HCT116 (cell line): ENCODE measurements around the gene BDH1.

Experiments
- CTCF ChIP-seq, 3 experiments: fragments of 200-600 bp in 1 of 3; sonication (generic) in 1 of 3; IDR thresholded peaks in 2 of 3; conservative IDR thresholded peaks in 1 of 3; 2 replicates each; pipeline ENCODE4 v1.5.1; 2012 to 2017; ENCODE audit warnings: low read depth in 2 of 3, low read length in 2 of 3, antibody characterized with exemption in 1 of 3, borderline replicate concordance in 1 of 3, control low read depth in 1 of 3, mild to moderate bottlenecking in 1 of 3, mixed read lengths in 1 of 3, mixed run types in 1 of 3, moderate library complexity in 1 of 3; ENCODE audit not compliant: insufficient read depth in 1 of 3
- EZH2phosphoT487 ChIP-seq: fragments of 200-600 bp; IDR thresholded peaks from 2 replicates; pipeline ENCODE4 v1.6.1; 2018; ENCODE audit warnings: antibody characterized with exemption, borderline replicate concordance
- POLR2A ChIP-seq: IDR thresholded peaks from 2 replicates; pipeline ENCODE4 v1.7.0; 2011; ENCODE audit warnings: borderline replicate concordance; ENCODE audit not compliant: insufficient read depth, insufficient read length; ENCODE audit errors: extremely low read depth
- POLR2AphosphoS5 ChIP-seq: IDR thresholded peaks from 2 replicates; pipeline ENCODE4 v1.6.1; 2011; ENCODE audit warnings: mild to moderate bottlenecking, low read depth, low read length, moderate library complexity
- REST ChIP-seq: IDR thresholded peaks from 2 replicates; pipeline ENCODE4 v1.6.1; 2012; ENCODE audit warnings: low read depth
- SIN3A ChIP-seq: IDR thresholded peaks from 2 replicates; pipeline ENCODE4 v1.6.1; 2012; ENCODE audit warnings: low read depth
- SP1 ChIP-seq: IDR thresholded peaks from 2 replicates; pipeline ENCODE4 v1.6.1; 2012; ENCODE audit warnings: low read depth
- ZNF274 ChIP-seq: fragments of 200-500 bp; sonication (Bioruptor generic); IDR thresholded peaks from 2 replicates; pipeline ENCODE4 v1.6.1; 2014; ENCODE audit warnings: mild to moderate bottlenecking, low read depth, low read length, inconsistent platforms

GRCh38 chr3:197523526-197523925 lies 32.2 kb downstream of the BDH1 start:
- TF ChIP-seq POLR2AphosphoS5: no peak
- TF ChIP-seq POLR2A: no peak
- no peak for TF ChIP-seq ZNF274
- TF ChIP-seq EZH2phosphoT487: no peak
- TF ChIP-seq REST: no peak
- no peak for TF ChIP-seq SIN3A
- TF ChIP-seq CTCF (IDR thresholded peaks at IDR 0.05 in 2 of 3, conservative IDR thresholded peaks at IDR 0.05 in 1 of 3; ENCODE audit: borderline replicate concordance in 1 of 3, insufficient read depth in 1 of 3, low read depth in 2 of 3, low read length in 2 of 3): no peak
- no peak for TF ChIP-seq SP1
